Rectal smooth muscle tissue (tissue), 1 donor: ENCODE measurements around the gene SHC1.

Experiments
- H3K27ac ChIP-seq: one replicate; pipeline ENCODE4 v1.7.0; 2013; ENCODE audit warnings: low read depth, low read length, inconsistent platforms
- H3K27me3 ChIP-seq: one replicate; pipeline ENCODE4 v1.7.0; 2013; ENCODE audit warnings: low read length; ENCODE audit not compliant: control insufficient read depth, insufficient read depth
- H3K36me3 ChIP-seq: one replicate; pipeline ENCODE4 v1.7.0; 2013; ENCODE audit warnings: low read length; ENCODE audit not compliant: control insufficient read depth, insufficient read depth
- H3K4me1 ChIP-seq: one replicate; pipeline ENCODE4 v1.7.0; 2013; ENCODE audit warnings: low read length; ENCODE audit not compliant: control insufficient read depth, insufficient read depth
- H3K4me3 ChIP-seq: one replicate; pipeline ENCODE4 v1.7.0; 2013; ENCODE audit warnings: low read length
- H3K9ac ChIP-seq: one replicate; pipeline ENCODE4 v1.7.0; 2013; ENCODE audit warnings: low read length

The SHC1 gene

DNA sequence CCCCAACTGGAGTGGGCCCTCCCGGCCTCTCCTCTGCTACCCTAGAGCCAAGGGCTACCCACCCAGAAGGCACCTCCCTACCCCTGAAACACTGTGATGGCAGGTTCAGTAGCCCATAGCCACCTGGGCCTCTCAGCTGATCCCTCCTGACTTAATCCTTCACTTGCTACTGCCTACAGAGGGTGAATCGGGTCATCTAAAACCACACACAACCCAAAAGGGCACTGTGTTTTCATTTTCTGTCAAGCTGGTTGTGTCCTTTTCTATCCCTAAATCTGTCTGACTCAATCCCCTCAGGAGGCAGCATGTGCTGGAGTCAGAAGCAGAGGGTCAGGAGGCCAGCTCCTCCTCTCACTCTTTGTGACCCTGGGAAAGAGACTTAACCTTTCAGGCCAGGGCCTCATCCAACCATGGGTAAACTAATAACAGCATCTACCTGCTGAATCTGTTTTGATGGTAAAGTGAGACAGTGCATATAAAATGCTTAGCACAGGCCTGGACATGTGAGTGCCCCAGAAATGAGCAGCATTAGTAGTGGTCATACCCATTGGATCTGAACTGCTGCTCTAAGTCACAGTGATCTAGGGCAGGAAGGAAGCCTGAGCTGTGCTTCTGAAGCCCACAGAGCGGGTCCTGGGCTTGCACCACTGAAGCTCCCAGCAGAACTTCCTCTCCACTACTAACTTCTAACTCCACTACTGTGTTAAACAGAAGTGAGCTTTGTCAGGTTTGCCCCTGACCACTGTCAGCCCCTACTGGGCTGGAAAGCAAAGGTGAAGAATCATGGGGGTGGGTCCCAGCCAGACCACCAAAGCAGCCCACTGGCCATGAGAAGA is 45.0 kb downstream of the SHC1 start:
- Histone ChIP-seq H3K4me3 (no peak overlapping the region), H3K36me3 (peaks cover 19% of the 10 kb centered on the region), H3K9ac (no peak overlapping the region), H3K27ac (no peak overlapping the region), H3K4me1 (no peaks in the 10 kb centered on the region), H3K27me3 (no peaks in the 10 kb centered on the region)

DNA sequence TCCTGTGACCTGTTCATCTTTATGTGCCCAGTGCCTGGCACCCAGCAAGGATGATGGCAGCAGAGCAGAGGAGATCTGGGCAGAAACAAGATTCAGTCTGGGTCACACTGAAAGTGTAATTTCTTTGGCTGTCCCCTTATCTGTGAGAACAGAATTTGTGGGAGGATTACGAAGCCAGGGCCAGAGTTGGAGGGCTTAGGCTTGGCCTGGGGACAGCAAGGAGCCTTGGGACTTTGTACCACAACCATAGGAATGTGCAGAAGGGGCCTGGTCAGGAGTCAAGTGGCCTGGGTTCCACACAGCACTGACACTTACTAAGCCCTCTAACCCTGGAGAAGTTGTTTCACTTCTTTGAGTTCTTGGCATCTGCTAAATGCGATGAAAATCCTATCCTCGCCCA is 46.9 kb downstream of the SHC1 start:
- Histone ChIP-seq H3K27me3 (no peaks in the 10 kb centered on the region), H3K9ac (no peak overlapping the region), H3K36me3 (peaks cover 14% of the 10 kb centered on the region), H3K4me3 (no peak overlapping the region), H3K27ac (no peak overlapping the region), H3K4me1 (no peaks in the 10 kb centered on the region)

DNA sequence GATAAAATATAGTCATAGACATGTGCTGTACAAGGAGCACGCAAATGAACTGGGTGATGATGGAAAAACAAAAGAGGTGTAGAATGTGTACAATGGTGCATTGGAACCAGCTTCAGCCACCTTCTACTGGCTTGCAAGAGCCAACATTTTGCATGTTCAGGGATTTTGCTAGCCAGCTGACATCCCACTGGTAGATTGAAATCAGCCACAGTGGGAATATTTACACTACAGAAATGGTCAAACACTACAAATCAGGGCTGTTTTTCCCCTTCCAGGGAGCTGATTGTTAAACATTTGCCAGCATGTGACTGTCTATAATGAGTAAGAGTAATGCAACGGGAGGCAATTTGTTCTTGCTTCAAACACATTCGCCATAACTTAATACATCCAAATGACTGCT is 57.3 kb downstream of the SHC1 start:
- Histone ChIP-seq H3K27ac (no peak overlapping the region), H3K4me3 (no peak overlapping the region), H3K36me3 (no peaks in the 10 kb centered on the region), H3K9ac (no peak overlapping the region), H3K4me1 (no peaks in the 10 kb centered on the region), H3K27me3 (no peaks in the 10 kb centered on the region)

DNA sequence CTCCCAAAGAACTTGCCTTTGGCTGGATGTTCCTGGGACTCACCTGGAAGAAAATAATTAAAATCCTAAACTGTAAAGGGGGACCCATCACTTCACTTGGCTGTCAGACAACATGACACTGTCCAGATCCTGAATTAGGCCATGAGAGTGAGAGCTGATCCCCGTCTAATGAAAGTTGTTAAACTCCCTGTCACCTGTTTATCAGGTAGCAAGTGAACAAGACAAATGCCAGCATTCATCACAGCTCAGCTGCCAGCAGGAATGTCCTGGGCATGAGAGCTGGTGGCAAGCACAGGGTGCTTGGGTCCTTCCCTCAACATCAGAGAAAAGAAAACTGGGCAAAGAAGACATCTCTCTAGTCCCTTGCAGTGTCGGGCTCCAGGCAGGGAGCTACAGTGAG is 57.8 kb downstream of the SHC1 start:
- Histone ChIP-seq H3K4me3 (no peak overlapping the region), H3K4me1 (no peaks in the 10 kb centered on the region), H3K27ac (no peak overlapping the region)

More for the DNA sequence above, 57.8 kb downstream of the SHC1 start:
- Histone ChIP-seq H3K27me3 (no peaks in the 10 kb centered on the region), H3K9ac (no peak overlapping the region), H3K36me3 (no peaks in the 10 kb centered on the region)
